DOHH2 (cell line): Measurements from ENCODE around the gene PNPO.

ENCODE experiments used
- H3F3A ChIP-seq: fragments of 200-600 bp; sonication (generic), shearing (Covaris generic); 2 replicates; pipeline ENCODE4 v1.6.0; 2016; ENCODE audit warnings: antibody characterized with exemption, mild to moderate bottlenecking; ENCODE audit not compliant: control insufficient read depth, insufficient read depth
- H3K27ac ChIP-seq: fragments of 200-600 bp; sonication (generic); 2 replicates; pipeline ENCODE4 v1.5.1; 2014; ENCODE audit warnings: low read depth, mild to moderate bottlenecking, low read length, moderate library complexity
- H3K27me3 ChIP-seq: fragments of 200-600 bp; sonication (generic); 2 replicates; pipeline ENCODE4 v1.6.1; 2014; ENCODE audit warnings: mild to moderate bottlenecking, low read length, mixed read lengths; ENCODE audit not compliant: control insufficient read depth
- H3K36me3 ChIP-seq: fragments of 200-600 bp; sonication (generic); 2 replicates; pipeline ENCODE4 v1.6.1; 2014; ENCODE audit warnings: mild to moderate bottlenecking, low read length, moderate library complexity, mixed read lengths; ENCODE audit not compliant: control insufficient read depth
- H3K4me1 ChIP-seq: fragments of 200-600 bp; sonication (generic); 2 replicates; pipeline ENCODE4 v1.6.1; 2014; ENCODE audit warnings: mild to moderate bottlenecking, low read length, mixed read lengths; ENCODE audit not compliant: control insufficient read depth
- H3K4me2 ChIP-seq: fragments of 200-600 bp; sonication (generic); 2 replicates; pipeline ENCODE4 v1.6.0; 2014; ENCODE audit warnings: mild to moderate bottlenecking, low read length, moderate library complexity
- H3K4me3 ChIP-seq: fragments of 200-600 bp; sonication (generic); 2 replicates; pipeline ENCODE4 v1.5.1; 2014; ENCODE audit warnings: mild to moderate bottlenecking, low read length, mixed read lengths
- H3K79me2 ChIP-seq: fragments of 200-600 bp; sonication (generic); 2 replicates; pipeline ENCODE4 v1.6.1; 2014; ENCODE audit warnings: mild to moderate bottlenecking, low read length, mixed read lengths; ENCODE audit not compliant: control insufficient read depth
- H3K9me2 ChIP-seq: fragments of 200-600 bp; sonication (generic); replicated peaks from 2 replicates; pipeline ENCODE4 v1.6.1; 2014; ENCODE audit warnings: mild to moderate bottlenecking, low read length, mixed read lengths; ENCODE audit not compliant: control insufficient read depth
- H3K9me3 ChIP-seq: fragments of 200-600 bp; sonication (generic); 2 replicates; pipeline ENCODE4 v1.6.1; 2014; ENCODE audit warnings: antibody characterized with exemption, low read length, mixed read lengths; ENCODE audit not compliant: control insufficient read depth, insufficient read depth
- H4K20me1 ChIP-seq: fragments of 200-600 bp; sonication (generic); 2 replicates; pipeline ENCODE4 v1.6.0; 2014; ENCODE audit warnings: low read depth, mild to moderate bottlenecking, antibody characterized with exemption, low read length, moderate library complexity; ENCODE audit not compliant: control insufficient read depth, insufficient read depth
- CTCF ChIP-seq: fragments of 200-600 bp; sonication (generic); IDR thresholded peaks from one replicate; pipeline ENCODE4 v1.5.1; 2014; ENCODE audit warnings: antibody characterized with exemption, mild to moderate bottlenecking, low read depth, low read length; ENCODE audit not compliant: poor library complexity, severe bottlenecking
- EZH2phosphoT487 ChIP-seq: fragments of 200-600 bp; sonication (generic); IDR thresholded peaks from 2 replicates; pipeline ENCODE4 v1.6.1; 2017; ENCODE audit warnings: borderline replicate concordance, mild to moderate bottlenecking, antibody characterized with exemption, low read length, moderate library complexity, mixed read lengths

PNPO gene

DNA sequence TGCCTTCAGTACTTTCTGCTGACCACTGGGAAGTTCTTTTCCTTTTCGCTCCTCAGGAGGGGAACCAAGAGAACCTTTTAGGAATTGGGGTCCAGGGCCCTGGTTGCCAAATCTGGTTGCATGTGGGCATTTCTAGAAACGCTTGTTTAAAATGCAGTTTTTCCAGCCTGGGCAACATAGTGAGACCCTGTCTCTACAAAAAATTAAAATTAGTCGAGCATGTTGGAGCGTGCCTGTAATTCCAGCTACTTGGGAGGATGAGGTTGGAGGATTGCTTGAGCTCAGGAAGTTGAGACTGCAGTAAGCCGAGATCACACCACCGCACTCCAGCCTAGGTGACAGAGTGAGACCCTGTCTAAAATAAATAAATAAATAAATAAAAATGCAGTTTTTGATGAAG, 1.2 kb downstream of the PNPO start:
- Histone ChIP-seq H3K36me3 (peaks cover 33% of the 10 kb centered on the region), H3K27me3 (no peaks in the 10 kb centered on the region), H3K27ac (no peak overlapping the region), H3K4me1 (peaks cover 51% of the 10 kb centered on the region), H3K4me2 (peak overlapping the region; percentile 98), H3K4me3 (peak overlapping the region; percentile 88), H3K9me2 (no peaks in the 10 kb centered on the region), H3K79me2 (peaks cover 23% of the 10 kb centered on the region), H4K20me1 (no peaks in the 10 kb centered on the region), H3F3A (no peaks in the 10 kb centered on the region), H3K9me3 (no peaks in the 10 kb centered on the region)
- TF ChIP-seq CTCF (no peak), EZH2phosphoT487 (no peak)

DNA sequence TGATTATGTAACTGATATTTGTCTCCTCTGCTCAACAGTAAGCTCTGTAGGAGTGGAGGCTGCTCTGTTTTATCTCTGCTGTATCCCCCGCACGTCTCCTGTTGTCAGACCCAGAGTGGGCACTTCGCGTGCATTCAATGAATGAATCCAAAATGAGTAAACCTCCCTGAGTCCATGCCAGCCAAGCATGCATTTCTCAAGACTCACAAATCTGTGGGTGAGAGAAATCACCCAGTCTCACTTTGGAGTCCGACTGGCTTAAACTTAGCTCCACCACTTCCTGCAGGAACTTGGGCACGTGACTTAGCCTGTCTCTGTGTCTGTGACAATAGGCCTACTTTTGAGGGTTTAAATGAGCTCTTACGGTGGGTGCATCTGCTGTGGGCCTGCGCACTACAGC, 3.7 kb downstream of the PNPO start:
- Histone ChIP-seq H3K27me3 (no peaks in the 10 kb centered on the region), H3K9me3 (no peaks in the 10 kb centered on the region), H3K36me3 (peaks cover 51% of the 10 kb centered on the region), H3K4me1 (peaks cover 56% of the 10 kb centered on the region), H3K79me2 (peaks cover 23% of the 10 kb centered on the region), H4K20me1 (no peaks in the 10 kb centered on the region), H3K4me2 (peak overlapping the region; percentile 45), H3K27ac (peak overlapping the region; percentile 19), H3K9me2 (no peaks in the 10 kb centered on the region), H3F3A (no peaks in the 10 kb centered on the region), H3K4me3 (0 out of 2 replicates have a peak overlapping the region, but pooled peaks have one; percentile 3)
- TF ChIP-seq CTCF (no peak), EZH2phosphoT487 (no peak)

GRCh38 chr17:47945529-47946508, 4.4 kb downstream of the PNPO start:
- Histone ChIP-seq H3K9me2 (no peaks in the 10 kb centered on the region), H3K9me3 (no peaks in the 10 kb centered on the region), H3K4me3 (no peak overlapping the region), H4K20me1 (no peaks in the 10 kb centered on the region), H3K27ac (peak overlapping the region; percentile 19; the same call in 1 of the 2 replicates), H3K4me2 (peak overlapping the region; percentile 45), H3F3A (no peaks in the 10 kb centered on the region), H3K4me1 (peaks cover 49% of the 10 kb centered on the region), H3K27me3 (no peaks in the 10 kb centered on the region), H3K36me3 (peaks cover 55% of the 10 kb centered on the region), H3K79me2 (peaks cover 23% of the 10 kb centered on the region)
- TF ChIP-seq CTCF: no peak
- no peak for TF ChIP-seq EZH2phosphoT487
